ENCODE results near the gene ANKRD42.

DNA sequence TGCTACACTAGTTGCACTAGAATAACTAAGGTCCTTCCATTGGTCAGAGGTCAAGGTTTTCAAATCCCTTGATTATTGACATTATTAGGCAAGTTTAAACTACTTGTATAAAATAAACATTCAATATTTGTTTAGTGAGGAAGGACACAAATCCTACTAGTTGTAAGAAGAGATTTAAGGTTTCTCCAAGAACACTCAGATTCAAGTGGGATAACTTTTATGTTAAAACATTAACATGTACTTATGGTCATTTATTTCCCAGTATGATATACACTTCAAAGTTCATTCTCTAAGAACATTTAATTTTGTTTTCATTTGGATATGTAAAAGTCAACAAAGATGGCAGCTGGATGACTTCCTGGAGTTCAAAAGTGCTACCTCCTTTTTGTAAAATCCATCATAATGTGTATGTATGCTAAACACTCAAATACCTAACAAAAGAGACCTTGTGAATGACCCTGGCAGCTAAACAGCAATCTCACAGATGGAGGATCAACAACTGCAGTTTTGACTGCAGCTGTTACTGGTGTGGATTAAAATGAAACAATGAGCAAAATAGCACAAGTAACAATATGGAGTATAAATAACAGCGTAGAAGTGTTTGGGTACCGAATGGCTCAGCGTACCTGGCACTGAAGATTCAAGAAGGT lies 91.1 kb downstream of the ANKRD42 start:
- TF ChIP-seq, protein P1, sequence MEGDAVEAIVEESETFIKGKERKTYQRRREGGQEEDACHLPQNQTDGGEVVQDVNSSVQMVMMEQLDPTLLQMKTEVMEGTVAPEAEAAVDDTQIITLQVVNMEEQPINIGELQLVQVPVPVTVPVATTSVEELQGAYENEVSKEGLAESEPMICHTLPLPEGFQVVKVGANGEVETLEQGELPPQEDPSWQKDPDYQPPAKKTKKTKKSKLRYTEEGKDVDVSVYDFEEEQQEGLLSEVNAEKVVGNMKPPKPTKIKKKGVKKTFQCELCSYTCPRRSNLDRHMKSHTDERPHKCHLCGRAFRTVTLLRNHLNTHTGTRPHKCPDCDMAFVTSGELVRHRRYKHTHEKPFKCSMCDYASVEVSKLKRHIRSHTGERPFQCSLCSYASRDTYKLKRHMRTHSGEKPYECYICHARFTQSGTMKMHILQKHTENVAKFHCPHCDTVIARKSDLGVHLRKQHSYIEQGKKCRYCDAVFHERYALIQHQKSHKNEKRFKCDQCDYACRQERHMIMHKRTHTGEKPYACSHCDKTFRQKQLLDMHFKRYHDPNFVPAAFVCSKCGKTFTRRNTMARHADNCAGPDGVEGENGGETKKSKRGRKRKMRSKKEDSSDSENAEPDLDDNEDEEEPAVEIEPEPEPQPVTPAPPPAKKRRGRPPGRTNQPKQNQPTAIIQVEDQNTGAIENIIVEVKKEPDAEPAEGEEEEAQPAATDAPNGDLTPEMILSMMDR (conservative IDR thresholded peaks at IDR 0.05 in 1 of 2, IDR thresholded peaks at IDR 0.05 in 1 of 2; ENCODE audit: extremely low read depth in 1 of 2, insufficient read depth in 1 of 2, low read depth in 1 of 2, low read length in 2 of 2) = no peak
- TF ChIP-seq EZH2 (IDR thresholded peaks at IDR 0.05; ENCODE audit: borderline replicate concordance, low read length) = no peak

Measured in mammary epithelial cell (primary cell).